Measurements from ENCODE around the gene SCLY. TPM values are rescaled to one million over a fixed set of nuclear protein-coding genes. Genes with fewer than 3 reads are reported as not detected.

SCLY gene
- total RNA-seq, 1 donor from 2014 or later, result 13.5 TPM

DNA sequence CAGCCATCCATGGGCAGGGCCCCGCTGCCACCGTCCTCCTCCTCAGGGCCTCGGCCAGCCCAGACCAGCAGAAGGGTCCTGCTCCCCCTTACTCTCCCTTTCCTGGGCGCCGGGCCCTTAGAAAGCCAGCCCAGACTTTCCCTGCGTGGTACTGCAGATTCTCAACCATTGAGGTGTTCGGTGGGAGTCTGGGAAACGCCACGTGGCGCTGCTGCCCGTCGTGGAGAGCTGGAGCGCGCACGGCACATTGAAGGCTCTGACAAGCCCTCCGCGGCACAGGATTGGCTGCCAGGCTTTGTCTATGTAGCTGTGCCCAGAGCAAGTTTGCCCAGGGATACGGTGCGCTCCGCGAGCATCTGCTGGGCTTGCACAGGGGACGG is 67.2 kb downstream of the SCLY start:
- no peaks in the 10 kb centered on the region for H3K9me3 ChIP-seq
- TF ChIP-seq, protein P1, sequence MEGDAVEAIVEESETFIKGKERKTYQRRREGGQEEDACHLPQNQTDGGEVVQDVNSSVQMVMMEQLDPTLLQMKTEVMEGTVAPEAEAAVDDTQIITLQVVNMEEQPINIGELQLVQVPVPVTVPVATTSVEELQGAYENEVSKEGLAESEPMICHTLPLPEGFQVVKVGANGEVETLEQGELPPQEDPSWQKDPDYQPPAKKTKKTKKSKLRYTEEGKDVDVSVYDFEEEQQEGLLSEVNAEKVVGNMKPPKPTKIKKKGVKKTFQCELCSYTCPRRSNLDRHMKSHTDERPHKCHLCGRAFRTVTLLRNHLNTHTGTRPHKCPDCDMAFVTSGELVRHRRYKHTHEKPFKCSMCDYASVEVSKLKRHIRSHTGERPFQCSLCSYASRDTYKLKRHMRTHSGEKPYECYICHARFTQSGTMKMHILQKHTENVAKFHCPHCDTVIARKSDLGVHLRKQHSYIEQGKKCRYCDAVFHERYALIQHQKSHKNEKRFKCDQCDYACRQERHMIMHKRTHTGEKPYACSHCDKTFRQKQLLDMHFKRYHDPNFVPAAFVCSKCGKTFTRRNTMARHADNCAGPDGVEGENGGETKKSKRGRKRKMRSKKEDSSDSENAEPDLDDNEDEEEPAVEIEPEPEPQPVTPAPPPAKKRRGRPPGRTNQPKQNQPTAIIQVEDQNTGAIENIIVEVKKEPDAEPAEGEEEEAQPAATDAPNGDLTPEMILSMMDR (IDR thresholded peaks at IDR 0.05), result no peak
- TF ChIP-seq POLR2A (IDR thresholded peaks at IDR 0.05) (no peak), POLR2AphosphoS5 (IDR thresholded peaks at IDR 0.05; ENCODE audit: insufficient read depth in 1 of 2, low read depth in 1 of 2) (no peak)
- H3K27me3 ChIP-seq, result no peaks in the 10 kb centered on the region
- H3K36me3 ChIP-seq, result no peaks in the 10 kb centered on the region
- intact Hi-C loops (cut with DNase I), result no loop called here
- peaks cover 6% of the 10 kb centered on the region for H3K4me1 ChIP-seq
- no peak overlapping the region for H3K27ac ChIP-seq
- no peak overlapping the region for H3K4me3 ChIP-seq
- DNase-seq (ENCODE audit: extremely low spot score in 2 of 2), result no peak

DNA sequence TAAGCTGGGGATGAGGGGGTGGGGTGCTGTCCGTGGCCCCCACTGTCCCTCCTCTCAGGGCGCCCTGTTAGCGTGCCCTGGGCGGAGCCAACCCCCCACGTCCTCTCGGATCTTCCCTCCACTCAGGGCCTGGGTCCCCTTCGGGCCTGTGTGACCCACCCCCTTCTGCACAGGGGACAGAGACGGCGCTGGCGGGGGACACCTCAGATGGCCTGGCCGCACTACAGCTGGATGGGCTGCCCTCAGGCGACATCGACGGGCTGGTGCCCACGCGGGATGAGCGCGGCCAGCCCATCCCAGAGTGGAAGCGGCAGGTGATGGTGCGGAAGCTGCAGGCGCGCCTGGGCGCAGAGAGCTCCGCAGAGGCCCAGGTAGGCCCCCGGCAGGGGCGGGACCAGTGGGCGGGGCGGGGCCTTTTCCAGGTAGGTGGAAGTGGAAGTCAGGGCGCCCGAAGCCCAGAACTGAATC is 67.8 kb downstream of the SCLY start:
- Histone ChIP-seq H3K4me1 (peaks cover 6% of the 10 kb centered on the region), H3K27me3 (no peaks in the 10 kb centered on the region), H3K4me3 (no peak overlapping the region), H3K27ac (no peak overlapping the region), H3K36me3 (no peaks in the 10 kb centered on the region), H3K9me3 (no peaks in the 10 kb centered on the region)
- intact Hi-C loops (cut with DNase I), result no loop called here
- TF ChIP-seq, protein P1 (IDR thresholded peaks at IDR 0.05), result no peak
- TF ChIP-seq POLR2A (IDR thresholded peaks at IDR 0.05) (no peak), POLR2AphosphoS5 (IDR thresholded peaks at IDR 0.05; ENCODE audit: insufficient read depth in 1 of 2, low read depth in 1 of 2) (no peak)
- DNase-seq (ENCODE audit: extremely low spot score in 2 of 2), result no peak

DNA sequence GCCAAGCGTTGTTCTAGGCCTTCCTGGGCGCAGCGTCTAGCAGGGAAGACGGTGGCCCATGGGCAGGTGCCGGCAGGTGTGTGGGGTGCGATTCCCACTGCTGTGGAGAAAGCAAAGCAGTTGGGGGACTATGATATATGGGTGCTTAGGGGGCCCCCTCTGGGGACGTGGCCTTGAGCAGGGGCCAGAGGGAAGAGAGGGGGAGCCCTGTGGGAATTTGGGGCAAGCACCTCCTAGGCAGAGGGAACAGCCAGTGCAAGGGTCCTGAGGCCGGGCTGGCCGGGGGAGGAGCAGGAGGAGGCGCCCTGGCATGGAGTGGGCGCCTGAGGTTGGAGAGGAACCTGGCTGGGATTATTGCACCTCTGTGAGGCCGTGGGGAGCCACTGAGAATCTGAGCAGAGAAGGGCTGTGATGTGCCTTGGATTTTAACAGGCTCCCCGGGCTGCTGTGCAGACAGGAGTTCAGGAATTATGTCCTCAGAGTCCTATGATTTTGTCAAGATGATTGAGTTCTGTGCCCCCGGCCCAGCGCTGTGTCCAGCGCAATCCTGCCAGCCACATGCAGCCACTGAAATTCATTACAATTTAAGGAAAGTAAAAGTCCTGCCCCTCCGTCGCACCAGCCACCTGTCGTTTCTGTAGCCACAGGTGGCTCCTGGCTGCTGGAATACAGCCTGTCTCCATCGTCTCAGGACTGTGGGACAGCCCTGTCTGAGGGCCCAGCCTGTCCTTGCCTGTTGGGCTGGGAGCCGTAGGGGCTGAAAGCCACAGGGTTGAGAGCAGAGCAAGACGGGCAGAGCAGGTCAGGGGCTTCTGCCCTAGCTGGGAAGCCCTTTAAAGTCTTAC is 68.6 kb downstream of the SCLY start:
- no peaks in the 10 kb centered on the region for H3K27me3 ChIP-seq
- no peak overlapping the region for H3K27ac ChIP-seq
- H3K9me3 ChIP-seq, result no peaks in the 10 kb centered on the region
- peaks cover 6% of the 10 kb centered on the region for H3K4me1 ChIP-seq
- no peak for DNase-seq (ENCODE audit: extremely low spot score in 2 of 2)
- no peak overlapping the region for H3K4me3 ChIP-seq
- TF ChIP-seq POLR2AphosphoS5 (IDR thresholded peaks at IDR 0.05; ENCODE audit: insufficient read depth in 1 of 2, low read depth in 1 of 2), result no peak
- TF ChIP-seq, protein P1 (IDR thresholded peaks at IDR 0.05), result no peak
- no peak for TF ChIP-seq POLR2A (IDR thresholded peaks at IDR 0.05)
- intact Hi-C loops (cut with DNase I), result no loop called here
- no peaks in the 10 kb centered on the region for H3K36me3 ChIP-seq

DNA sequence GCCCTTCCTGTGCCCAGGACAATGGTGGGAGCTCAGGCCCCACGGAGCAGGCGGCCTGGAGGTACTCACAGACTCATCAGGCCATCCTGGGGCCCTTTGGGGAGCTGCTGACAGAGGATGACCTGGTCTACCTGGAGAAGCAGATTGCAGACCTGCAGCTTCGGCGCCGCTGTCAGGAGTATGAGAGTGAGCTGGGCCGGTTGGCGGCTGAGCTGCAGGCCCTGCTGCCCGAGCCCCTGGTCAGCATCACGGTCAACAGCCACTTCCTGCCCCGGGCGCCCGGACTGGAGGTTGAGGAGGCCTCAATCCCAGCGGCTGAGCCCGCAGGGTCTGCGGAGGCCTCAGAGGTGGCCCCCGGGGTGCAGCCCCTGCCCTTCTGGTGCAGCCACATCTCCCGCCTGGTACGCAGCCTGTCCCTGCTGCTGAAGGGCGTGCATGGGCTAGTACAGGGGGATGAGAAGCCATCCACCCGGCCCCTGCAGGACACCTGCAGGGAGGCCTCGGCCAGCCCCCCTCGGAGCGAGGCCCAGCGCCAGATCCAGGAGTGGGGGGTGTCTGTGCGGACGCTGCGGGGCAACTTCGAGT is 69.4 kb downstream of the SCLY start:
- no peaks in the 10 kb centered on the region for H3K9me3 ChIP-seq
- H3K27ac ChIP-seq, result no peak overlapping the region
- no peaks in the 10 kb centered on the region for H3K36me3 ChIP-seq
- no peak overlapping the region for H3K4me3 ChIP-seq
- no peaks in the 10 kb centered on the region for H3K27me3 ChIP-seq
- H3K4me1 ChIP-seq, result peaks cover 6% of the 10 kb centered on the region
- DNase-seq (ENCODE audit: extremely low spot score in 2 of 2), result no peak
- intact Hi-C loops (cut with DNase I), result no loop called here
- TF ChIP-seq POLR2A (IDR thresholded peaks at IDR 0.05) (no peak), POLR2AphosphoS5 (IDR thresholded peaks at IDR 0.05; ENCODE audit: insufficient read depth in 1 of 2, low read depth in 1 of 2) (no peak)
- TF ChIP-seq, protein P1 (IDR thresholded peaks at IDR 0.05), result no peak

All from vagina (tissue), 2 donors.